NB4 (cell line): ENCODE results near the gene SLC16A11.
"Not testable (repeated sequence)": the region's sequence is repeated elsewhere in the genome, so short reads cannot be mapped to it uniquely, and the experiment has no call there.

Source experiments
- DNase-seq: peaks from one replicate; pipeline ENCODE4 v3.0.0; 2010; ENCODE audit warnings: low read depth
- H3K4me3 ChIP-seq: one replicate; pipeline ENCODE4 v1.5.1; 2011; ENCODE audit warnings: mild to moderate bottlenecking, low read depth, low read length, moderate library complexity
- MYC ChIP-seq: IDR thresholded peaks from 2 replicates; pipeline ENCODE4 v1.6.1; 2011; ENCODE audit warnings: low read depth, low read length
- POLR2A ChIP-seq: IDR thresholded peaks from 2 replicates; pipeline ENCODE4 v1.6.1; 2011; ENCODE audit warnings: mild to moderate bottlenecking; ENCODE audit not compliant: insufficient read length; ENCODE audit errors: extremely low read depth
- TF ChIP-seq, protein P1 (sequence below): IDR thresholded peaks from one replicate; pipeline ENCODE4 v1.5.1; 2012; ENCODE audit warnings: low read depth, low read length
- TF ChIP-seq, protein P2 (sequence below): IDR thresholded peaks from 2 replicates; pipeline ENCODE4 v1.6.1; 2011; ENCODE audit warnings: low read depth, low read length

The SLC16A11 gene

DNA sequence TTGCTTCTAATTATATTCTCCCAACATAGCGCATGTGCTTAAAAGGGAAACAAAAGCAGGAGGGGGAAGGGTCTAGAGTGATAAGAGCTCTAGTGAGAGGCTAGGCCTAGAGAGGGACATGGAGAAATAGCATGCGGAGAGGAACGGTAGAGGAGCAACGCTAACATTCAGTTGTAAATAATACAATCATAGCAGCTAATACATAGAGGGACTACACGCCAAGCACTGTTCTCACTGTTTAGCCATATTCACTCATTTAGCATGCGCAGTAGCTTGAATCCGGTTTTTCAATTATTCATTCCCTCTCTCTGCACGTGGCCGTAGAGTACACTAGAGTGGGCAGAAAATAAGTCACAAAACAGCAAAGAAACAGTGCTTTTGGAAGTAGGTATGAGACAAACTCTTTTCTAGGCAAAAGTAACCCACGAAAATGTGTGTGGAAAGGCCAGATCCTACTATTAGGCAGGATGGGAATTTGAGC lies 49.7 kb downstream of the SLC16A11 start:
- no peak for TF ChIP-seq MYC
- no peak for TF ChIP-seq POLR2A
- TF ChIP-seq, protein P1, sequence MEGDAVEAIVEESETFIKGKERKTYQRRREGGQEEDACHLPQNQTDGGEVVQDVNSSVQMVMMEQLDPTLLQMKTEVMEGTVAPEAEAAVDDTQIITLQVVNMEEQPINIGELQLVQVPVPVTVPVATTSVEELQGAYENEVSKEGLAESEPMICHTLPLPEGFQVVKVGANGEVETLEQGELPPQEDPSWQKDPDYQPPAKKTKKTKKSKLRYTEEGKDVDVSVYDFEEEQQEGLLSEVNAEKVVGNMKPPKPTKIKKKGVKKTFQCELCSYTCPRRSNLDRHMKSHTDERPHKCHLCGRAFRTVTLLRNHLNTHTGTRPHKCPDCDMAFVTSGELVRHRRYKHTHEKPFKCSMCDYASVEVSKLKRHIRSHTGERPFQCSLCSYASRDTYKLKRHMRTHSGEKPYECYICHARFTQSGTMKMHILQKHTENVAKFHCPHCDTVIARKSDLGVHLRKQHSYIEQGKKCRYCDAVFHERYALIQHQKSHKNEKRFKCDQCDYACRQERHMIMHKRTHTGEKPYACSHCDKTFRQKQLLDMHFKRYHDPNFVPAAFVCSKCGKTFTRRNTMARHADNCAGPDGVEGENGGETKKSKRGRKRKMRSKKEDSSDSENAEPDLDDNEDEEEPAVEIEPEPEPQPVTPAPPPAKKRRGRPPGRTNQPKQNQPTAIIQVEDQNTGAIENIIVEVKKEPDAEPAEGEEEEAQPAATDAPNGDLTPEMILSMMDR: no peak
- TF ChIP-seq, protein P2, sequence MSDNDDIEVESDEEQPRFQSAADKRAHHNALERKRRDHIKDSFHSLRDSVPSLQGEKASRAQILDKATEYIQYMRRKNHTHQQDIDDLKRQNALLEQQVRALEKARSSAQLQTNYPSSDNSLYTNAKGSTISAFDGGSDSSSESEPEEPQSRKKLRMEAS: no peak
- H3K4me3 ChIP-seq: no peak overlapping the region
- DNase-seq: no peak

DNA sequence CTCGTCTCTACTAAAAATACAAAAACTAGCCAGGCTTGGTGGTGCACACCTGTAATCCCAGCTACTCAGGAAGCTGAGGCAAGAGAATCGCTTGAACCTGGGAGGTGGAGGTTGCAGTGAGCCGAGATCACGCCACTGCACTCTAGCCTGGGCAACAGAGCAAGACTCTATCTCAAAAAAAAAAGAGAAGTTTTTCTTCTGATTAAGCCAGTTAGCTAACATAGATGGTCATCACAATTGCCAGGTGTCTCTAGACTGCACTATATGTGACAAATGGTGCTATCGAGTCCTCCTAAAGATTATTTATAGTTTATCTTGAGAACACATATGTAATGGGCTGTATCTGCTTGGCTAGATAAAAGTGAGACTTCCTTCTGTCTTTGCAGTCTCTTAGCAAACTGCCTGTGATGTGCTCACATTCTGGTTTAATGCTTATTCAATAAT lies 50.3 kb downstream of the SLC16A11 start:
- H3K4me3 ChIP-seq: not testable (repeated sequence)

More for the DNA sequence above, 50.3 kb downstream of the SLC16A11 start:
- DNase-seq: not testable (repeated sequence)
